A673 (cell line): ENCODE results near the gene CBLC.

Experiments
- EZH2 ChIP-seq: fragments of 200-600 bp; sonication (generic); IDR thresholded peaks from 2 replicates; pipeline ENCODE4 v1.6.1; 2017; ENCODE audit warnings: borderline replicate concordance, low read depth, mild to moderate bottlenecking, mixed read lengths, antibody characterized with exemption, low read length; ENCODE audit not compliant: poor library complexity, severe bottlenecking
- TF ChIP-seq, protein P1 (sequence below): fragments of 300-800, 200-600 bp; sonication (generic); conservative IDR thresholded peaks from 2 replicates; pipeline ENCODE4 v1.5.1; 2017; ENCODE audit warnings: low read depth, mild to moderate bottlenecking, antibody characterized with exemption, low read length, moderate library complexity, mixed read lengths

GRCh38 chr19:44847144-44848035 lies 69.7 kb downstream of the CBLC start:
- TF ChIP-seq, protein P1, sequence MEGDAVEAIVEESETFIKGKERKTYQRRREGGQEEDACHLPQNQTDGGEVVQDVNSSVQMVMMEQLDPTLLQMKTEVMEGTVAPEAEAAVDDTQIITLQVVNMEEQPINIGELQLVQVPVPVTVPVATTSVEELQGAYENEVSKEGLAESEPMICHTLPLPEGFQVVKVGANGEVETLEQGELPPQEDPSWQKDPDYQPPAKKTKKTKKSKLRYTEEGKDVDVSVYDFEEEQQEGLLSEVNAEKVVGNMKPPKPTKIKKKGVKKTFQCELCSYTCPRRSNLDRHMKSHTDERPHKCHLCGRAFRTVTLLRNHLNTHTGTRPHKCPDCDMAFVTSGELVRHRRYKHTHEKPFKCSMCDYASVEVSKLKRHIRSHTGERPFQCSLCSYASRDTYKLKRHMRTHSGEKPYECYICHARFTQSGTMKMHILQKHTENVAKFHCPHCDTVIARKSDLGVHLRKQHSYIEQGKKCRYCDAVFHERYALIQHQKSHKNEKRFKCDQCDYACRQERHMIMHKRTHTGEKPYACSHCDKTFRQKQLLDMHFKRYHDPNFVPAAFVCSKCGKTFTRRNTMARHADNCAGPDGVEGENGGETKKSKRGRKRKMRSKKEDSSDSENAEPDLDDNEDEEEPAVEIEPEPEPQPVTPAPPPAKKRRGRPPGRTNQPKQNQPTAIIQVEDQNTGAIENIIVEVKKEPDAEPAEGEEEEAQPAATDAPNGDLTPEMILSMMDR: no peak
- TF ChIP-seq EZH2: no peak
